H54 (cell line): Measurements from ENCODE around the gene GTF3C2.

Experiments
- DNase-seq: peaks from one replicate; pipeline ENCODE4 v3.0.0; 2011; ENCODE audit warnings: low spot score, mixed read lengths; ENCODE audit not compliant: insufficient read length
- FAIRE-seq: peaks from 3 replicates; lab custom pipeline; 2011; peaks lifted over from hg19 to GRCh38; lab: Jason Lieb, UNC
- POLR2A ChIP-seq: IDR thresholded peaks from 2 replicates; pipeline ENCODE4 v1.6.1; 2011; ENCODE audit warnings: low read depth, mild to moderate bottlenecking, low read length

The GTF3C2 gene

DNA sequence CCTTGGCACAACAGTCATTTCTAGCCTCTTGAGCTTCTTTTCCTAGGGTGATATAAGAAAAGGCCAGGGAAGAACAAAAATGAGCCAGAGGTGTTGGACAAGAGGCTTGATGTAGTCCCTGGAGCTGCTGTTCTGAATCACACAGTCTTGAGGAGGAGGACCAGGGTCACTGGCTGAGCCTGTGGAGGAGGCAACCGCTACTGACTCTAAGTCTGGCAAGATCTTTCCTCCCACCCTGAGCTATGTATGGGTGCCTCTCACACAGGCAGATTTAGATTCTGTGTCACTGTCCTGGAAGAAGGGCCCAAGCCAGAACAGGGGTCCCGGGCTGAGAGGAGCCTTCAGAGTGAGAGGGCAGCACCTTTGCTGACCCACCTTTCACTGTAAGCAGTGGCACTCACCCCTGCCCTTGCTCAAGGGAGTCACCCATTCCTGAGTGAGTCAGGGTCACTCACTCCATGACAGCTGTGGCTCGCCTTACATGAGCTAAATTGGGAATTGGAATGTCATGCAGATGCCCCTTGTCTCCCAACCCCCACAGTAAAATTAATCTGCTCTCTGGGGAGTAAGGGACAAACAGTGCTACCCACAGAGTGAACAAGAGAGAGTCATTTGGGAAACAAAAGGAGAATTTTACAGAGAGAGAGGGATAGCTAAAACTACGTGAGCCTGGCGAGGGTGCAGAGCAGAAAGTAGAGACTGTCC is 74.6 kb downstream of the GTF3C2 start, which contains the start of gene TRIM54:
TSS of gene TRIM54 (plus strand) at position 575 of the 705 bp plus-strand sequence. CDS start 303 bp downstream, outside the sequence.
- no peak for DNase-seq
- no peak for FAIRE-seq

DNA sequence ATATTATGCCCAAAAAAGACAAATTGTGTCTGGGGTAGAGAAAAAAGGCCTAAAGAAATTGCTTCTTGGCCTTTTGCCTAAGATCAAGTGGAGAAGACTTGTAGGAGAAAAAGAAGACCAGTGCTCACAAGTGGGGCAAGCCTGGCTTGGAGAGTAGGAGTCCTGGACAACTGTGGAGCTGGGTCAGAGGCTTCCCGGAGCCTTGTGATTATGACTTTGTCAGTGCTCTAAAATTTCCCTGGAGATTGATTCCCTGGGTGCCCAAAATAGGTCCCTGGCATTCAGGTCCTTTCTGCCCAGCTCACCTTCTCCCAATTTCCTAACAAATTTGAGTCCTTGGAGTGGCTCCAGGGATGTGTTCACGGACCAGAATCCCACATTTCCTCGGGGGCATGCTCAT is 75.1 kb downstream of the GTF3C2 start:
- DNase-seq (no peak), FAIRE-seq (no peak)
- no peak for TF ChIP-seq POLR2A

More for the DNA sequence above, 74.6 kb downstream of the GTF3C2 start, which contains the start of gene TRIM54:
- no peak for TF ChIP-seq POLR2A

DNA sequence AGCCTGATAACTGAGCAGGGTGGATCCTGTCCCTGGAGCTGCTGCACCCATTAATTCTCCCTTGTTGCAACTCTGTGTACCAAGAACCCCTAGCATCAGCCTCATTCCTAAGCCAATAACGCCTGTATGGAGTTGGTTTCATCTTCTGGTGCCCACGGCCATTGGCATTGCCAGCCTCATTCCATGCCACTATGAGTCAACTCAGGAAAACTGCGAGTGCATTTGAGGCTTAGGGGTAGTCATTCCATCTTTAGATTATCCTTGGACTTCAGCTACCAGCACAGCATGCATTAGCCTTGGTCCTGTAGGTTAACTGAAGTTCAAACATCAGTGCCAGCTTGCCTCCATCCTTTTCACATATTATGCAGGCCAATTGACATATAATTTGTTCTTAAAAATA is 75.7 kb downstream of the GTF3C2 start:
- no peak for TF ChIP-seq POLR2A
- FAIRE-seq (peak; percentile 15), DNase-seq (no peak)

DNA sequence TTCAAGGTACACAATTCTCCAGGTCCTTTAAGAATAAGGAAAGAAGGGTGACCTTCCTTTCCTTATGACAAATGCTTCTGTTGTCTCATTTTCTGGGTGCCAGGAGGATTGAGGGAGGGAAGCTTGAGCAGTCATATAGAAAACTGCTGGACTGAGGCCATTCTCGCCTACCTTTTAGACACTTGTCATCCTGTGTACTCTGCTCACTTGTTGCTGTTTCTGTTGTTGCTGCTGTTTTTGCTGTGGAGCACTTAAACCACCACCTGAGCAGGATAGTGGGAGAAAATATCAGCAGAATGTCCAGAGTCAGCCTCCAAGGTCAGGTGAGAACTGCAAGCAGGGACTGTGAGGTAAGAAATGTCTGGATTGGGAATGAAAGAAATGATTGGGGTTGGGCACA is 78.6 kb downstream of the GTF3C2 start:
- FAIRE-seq (no peak), DNase-seq (no peak)
- no peak for TF ChIP-seq POLR2A
